ENCODE data around the gene MORN5.

GRCh38 chr9:122135529-122135859 lies 24.2 kb upstream of the MORN5 start:
- TF ChIP-seq CTCF (IDR thresholded peaks at IDR 0.05 in 8 of 11, conservative IDR thresholded peaks at IDR 0.05 in 3 of 11) (no peak), POLR2AphosphoS5 (IDR thresholded peaks at IDR 0.05) (no peak), POLR2A (IDR thresholded peaks at IDR 0.05) (no peak)

Data from spleen (tissue), 7 donors.